Measurements from ENCODE around the gene SLC25A29. TPM values are rescaled to one million over a fixed set of nuclear protein-coding genes. Genes with fewer than 3 reads are reported as not detected.
A peak's percentile ranks its signal among the peaks of the same experiment; 100 is the strongest.

Gene SLC25A29
- total and polyA plus RNA-seq, 2 of the 8 experiments (the other 6 are each of a cell fraction or from before 2014, with no cell fraction given), result 135 to 177 TPM

- Histone ChIP-seq H2BK120ac (replicated peaks; ENCODE audit: low read depth, low read length) (no peak overlapping the region), H3K18ac (ENCODE audit: extremely low read depth, low read length) (no peak overlapping the region), H3K23ac (ENCODE audit: insufficient read length) (no peak overlapping the region), H3K4me1 (replicated peaks in 1 of 4; ENCODE audit: control insufficient read depth in 3 of 4, insufficient read depth in 4 of 4, low read length in 3 of 4) (no peaks in the 10 kb centered on the region), H3K4me2 (ENCODE audit: insufficient read depth in 1 of 2, low read depth in 2 of 2, low read length in 2 of 2) (no peak overlapping the region), H3K79me2 (ENCODE audit: control insufficient read depth in 1 of 2, insufficient read depth in 2 of 2, low read length in 2 of 2) (no peaks in the 10 kb centered on the region), H3K56ac (replicated peaks; ENCODE audit: insufficient read length, low read depth, low read length) (no peak overlapping the region), H4K91ac (replicated peaks; ENCODE audit: insufficient read length, low read length) (no peak overlapping the region), H4K20me1 (replicated peaks in 1 of 2; ENCODE audit: control insufficient read depth in 1 of 2, insufficient read depth in 2 of 2, low read length in 2 of 2) (no peaks in the 10 kb centered on the region), H3K36me3 (ENCODE audit: control insufficient read depth in 2 of 4, insufficient read depth in 4 of 4, low read length in 3 of 4) (peaks cover 18 to 59% (median 46%) of the 10 kb centered on the region in 4 experiments), H4K5ac (ENCODE audit: insufficient read length, low read depth, low read length) (no peak overlapping the region), H2BK5ac (ENCODE audit: low read depth, low read length) (peak overlapping the region; percentile 60; the same call in 1 of the 2 replicates), H2AK5ac (ENCODE audit: low read depth, low read length) (no peak overlapping the region), H2AFZ (ENCODE audit: low read length) (no peak overlapping the region), H2BK12ac (ENCODE audit: low read depth, low read length) (no peak overlapping the region), H3K4ac (replicated peaks; ENCODE audit: insufficient read length, low read depth, low read length) (no peak overlapping the region), H3K4me3 (ENCODE audit: extremely low read depth in 1 of 4, insufficient read depth in 2 of 4, low read depth in 3 of 4, low read length in 4 of 4) (no peak overlapping the region), H2BK20ac (ENCODE audit: low read length) (no peak overlapping the region), H3K23me2 (ENCODE audit: low read depth, low read length) (no peaks in the 10 kb centered on the region), H3K14ac (ENCODE audit: insufficient read length) (no peak overlapping the region), H3K27ac (ENCODE audit: low read depth, low read length) (no peak overlapping the region), H3K9ac (replicated peaks in 1 of 4; ENCODE audit: extremely low read depth in 1 of 4, low read depth in 3 of 4, low read length in 3 of 4) (no peak overlapping the region), H3K27me3 (replicated peaks in 1 of 4; ENCODE audit: control insufficient read depth in 3 of 4, extremely low read depth in 1 of 4, insufficient read depth in 3 of 4, low read length in 3 of 4) (no peaks in the 10 kb centered on the region), H3K79me1 (ENCODE audit: low read depth, low read length) (no peaks in the 10 kb centered on the region), H2BK15ac (ENCODE audit: low read length) (no peak overlapping the region), H3K9me3 (ENCODE audit: insufficient read depth in 2 of 2, low read depth in 1 of 2, low read length in 1 of 2) (no peaks in the 10 kb centered on the region; a peak in 1 of 4 replicates), H4K8ac (ENCODE audit: extremely low read depth, insufficient read depth, low read length) (no peak overlapping the region)
- CTCF ChIA-PET (ENCODE audit: partially characterized antibody), result interaction anchor here (3.3 kb wide), 1 partner anchor 14 kb away, joined by 13 read pairs; no protein-coding TSS in a partner anchor
- POLR2A ChIA-PET (ENCODE audit: partially characterized antibody), result interaction anchor here (0.8 to 6.1 kb wide), 8 partner anchors 8 to 62 kb away, joined by 3 to 78 read pairs (median 4); partner anchors contain the start of gene SLC25A29
- TF ChIP-seq KDM4A (IDR thresholded peaks at IDR 0.05; ENCODE audit: low read depth, low read length, severe bottlenecking) (no peak), HDAC2 (IDR thresholded peaks at IDR 0.05; ENCODE audit: borderline replicate concordance in 1 of 2, low read depth in 2 of 2, low read length in 2 of 2) (no peak), SRF (IDR thresholded peaks at IDR 0.05; ENCODE audit: low read depth, low read length) (no peak), TAF1 (IDR thresholded peaks at IDR 0.05; ENCODE audit: low read depth, low read length) (no peak), CBX5 (IDR thresholded peaks at IDR 0.05; ENCODE audit: low read depth, low read length) (no peak), KDM1A (IDR thresholded peaks at IDR 0.05; ENCODE audit: borderline replicate concordance, low read length) (no peak), CREB1 (IDR thresholded peaks at IDR 0.05) (no peak), TEAD4 (IDR thresholded peaks at IDR 0.05; ENCODE audit: low read depth, low read length) (no peak), ATF2 (IDR thresholded peaks at IDR 0.05; ENCODE audit: low read length) (no peak), POLR2AphosphoS5 (IDR thresholded peaks at IDR 0.05; ENCODE audit: low read depth, low read length) (no peak), RBBP5 (IDR thresholded peaks at IDR 0.05; ENCODE audit: borderline replicate concordance, low read depth, low read length) (no peak)
- WGBS, 2 experiments (ENCODE audit: extremely low coverage in 1 of 2, insufficient coverage in 1 of 2, insufficient read length in 1 of 2, insufficient replicate concordance in 2 of 2, low coverage in 1 of 2, low lambda C conversion rate in 2 of 2, missing lambda C conversion rate in 1 of 2), result 94% methylated on average over 12 of the region's 12 CpGs; no CpG with 5 or more reads in 1 of the 2 experiments
- DNase-seq (ENCODE audit: low read depth in 1 of 2, low spot score in 2 of 2) (no peak), FAIRE-seq (no peak)
These were observed 42.0 kb upstream of the SLC25A29 start for GRCh38 chr14:100348253-100348729.

Measured in H1 (cell line).